Breast epithelium (tissue), 4 donors: ENCODE measurements around the gene HAUS3. TPM values are rescaled to one million over a fixed set of nuclear protein-coding genes. Genes with fewer than 3 reads are reported as not detected.

Source experiments
- DNase-seq, 2 donors: peaks; one replicate each; pipeline ENCODE4 v3.0.0-alpha.2; 2019; ENCODE audit warnings: low spot score in 2 of 2
- H3K27ac ChIP-seq, 2 donors: fragments of 200-600 bp; sonication (generic) in 1 of 2; one replicate each; pipeline ENCODE4 v1.5.1; 2016 to 2019; ENCODE audit warnings: mild to moderate bottlenecking in 1 of 2
- H3K27me3 ChIP-seq, 2 donors: fragments of 200-600 bp; sonication (generic) in 1 of 2; one replicate each; pipeline versions ENCODE4 v1.5.1 to v1.6.0; 2017 to 2019; ENCODE audit warnings: control low read depth in 1 of 2, mild to moderate bottlenecking in 1 of 2
- H3K36me3 ChIP-seq: fragments of 200-600 bp; one replicate; pipeline ENCODE4 v1.5.1; 2019
- H3K4me1 ChIP-seq, 2 donors: fragments of 200-600 bp; sonication (generic); one replicate each; pipeline ENCODE4 v1.5.1; 2016 to 2019; ENCODE audit warnings: control low read depth in 1 of 2
- H3K4me3 ChIP-seq, 3 donors: fragments of 200-600 bp; sonication (generic); 1 replicate in 2 of 3; 2 replicates in 1 of 3; pipeline ENCODE4 v1.5.1; 2016 to 2019; ENCODE audit warnings: mild to moderate bottlenecking in 3 of 3, moderate library complexity in 2 of 3
- H3K9me3 ChIP-seq, 2 donors: fragments of 200-600 bp; sonication (generic) in 1 of 2; one replicate each; pipeline ENCODE4 v1.5.1; 2016 to 2019; ENCODE audit warnings: control low read depth in 1 of 2
- CTCF ChIP-seq, 3 donors: fragments of 450-650 bp; IDR thresholded peaks; one replicate each; pipeline ENCODE4 v1.5.1; 2016 to 2017; ENCODE audit warnings: antibody characterized with exemption in 3 of 3, mild to moderate bottlenecking in 3 of 3, moderate library complexity in 3 of 3
- POLR2A ChIP-seq: fragments of 450-650 bp; IDR thresholded peaks from one replicate; pipeline ENCODE4 v1.6.1; 2016; ENCODE audit warnings: antibody characterized with exemption, mild to moderate bottlenecking, moderate library complexity
- POLR2AphosphoS5 ChIP-seq, 3 donors: sonication (generic); formaldehyde crosslinking; IDR thresholded peaks; one replicate each; pipeline ENCODE4 v1.6.1; 2017; ENCODE audit warnings: antibody characterized with exemption in 3 of 3
- intact Hi-C: fragments of 100-400 bp; cut with DNase I; formaldehyde crosslinking; loops from one replicate; pipeline ENCODE4 v1.15.1; 2023; ENCODE audit warnings: low total_unique reads
- total RNA-seq, 3 donors: library from RNA; depleted of rRNA; stranded (reverse); fragments of >200 nt; gene quantifications; one replicate each; pipeline ENCODE4 v1.1.0, GENCODE V29; 2016

The HAUS3 gene
- total RNA-seq, 3 donors from 2014 or later: 14.1 to 19.6 (median 17.4) TPM

GRCh38 chr4:2268357-2269205 is 26.7 kb upstream of the HAUS3 start:
- Histone ChIP-seq H3K27me3 (no peaks in the 10 kb centered on the region), H3K36me3 (no peaks in the 10 kb centered on the region), H3K4me3 (peak overlapping the region in 2 of 3 donors; percentile 9 to 33), H3K4me1 (peaks cover 0 to 9% of the 10 kb centered on the region in 2 donors), H3K27ac (peak overlapping the region in 1 of 2 donors; percentile 19), H3K9me3 (no peaks in the 10 kb centered on the region)
- intact Hi-C loops: no loop called here
- TF ChIP-seq POLR2AphosphoS5 (IDR thresholded peaks at IDR 0.05): no peak
- TF ChIP-seq POLR2A: no peak
- TF ChIP-seq CTCF (IDR thresholded peaks at IDR 0.05): no peak
- DNase-seq: no peak

- Histone ChIP-seq H3K9me3 (no peaks in the 10 kb centered on the region), H3K4me1 (peaks cover 0 to 9% of the 10 kb centered on the region in 2 donors), H3K36me3 (no peaks in the 10 kb centered on the region), H3K27ac (no peak overlapping the region), H3K4me3 (no peak overlapping the region), H3K27me3 (no peaks in the 10 kb centered on the region)
- intact Hi-C loops: no loop called here
- DNase-seq: no peak
- no peak for TF ChIP-seq CTCF (IDR thresholded peaks at IDR 0.05)
- TF ChIP-seq POLR2AphosphoS5 (IDR thresholded peaks at IDR 0.05): no peak
- TF ChIP-seq POLR2A: no peak
Observed at GRCh38 chr4:2267841-2268240, 25.9 kb upstream of the HAUS3 start.

- intact Hi-C loops: no loop called here
- peaks cover 0 to 9% of the 10 kb centered on the region in 2 donors for H3K4me1 ChIP-seq
- no peak overlapping the region for H3K27ac ChIP-seq
- no peaks in the 10 kb centered on the region for H3K27me3 ChIP-seq
- no peaks in the 10 kb centered on the region for H3K9me3 ChIP-seq
- no peak for DNase-seq
- no peak for TF ChIP-seq POLR2A
- TF ChIP-seq CTCF (IDR thresholded peaks at IDR 0.05): no peak
- TF ChIP-seq POLR2AphosphoS5 (IDR thresholded peaks at IDR 0.05): no peak
- H3K36me3 ChIP-seq: no peaks in the 10 kb centered on the region
- H3K4me3 ChIP-seq: no peak overlapping the region
Observed at GRCh38 chr4:2267320-2267811, 25.4 kb upstream of the HAUS3 start.

- TF ChIP-seq POLR2A (no peak), POLR2AphosphoS5 (IDR thresholded peaks at IDR 0.05) (no peak), CTCF (IDR thresholded peaks at IDR 0.05) (no peak)
- intact Hi-C loops: no loop called here
- peaks cover 0 to 9% of the 10 kb centered on the region in 2 donors for H3K4me1 ChIP-seq
- H3K27me3 ChIP-seq: no peaks in the 10 kb centered on the region
- H3K27ac ChIP-seq: no peak overlapping the region
- no peaks in the 10 kb centered on the region for H3K36me3 ChIP-seq
- H3K9me3 ChIP-seq: no peaks in the 10 kb centered on the region
- DNase-seq: no peak
- H3K4me3 ChIP-seq: no peak overlapping the region
Observed at GRCh38 chr4:2266821-2267220, 24.9 kb upstream of the HAUS3 start.

- peaks cover 0 to 9% of the 10 kb centered on the region in 2 donors for H3K4me1 ChIP-seq
- H3K36me3 ChIP-seq: no peaks in the 10 kb centered on the region
- intact Hi-C loops: no loop called here
- no peak for TF ChIP-seq POLR2AphosphoS5 (IDR thresholded peaks at IDR 0.05)
- TF ChIP-seq CTCF (IDR thresholded peaks at IDR 0.05): no peak
- TF ChIP-seq POLR2A: no peak
- DNase-seq: no peak
- no peak overlapping the region for H3K4me3 ChIP-seq
- no peaks in the 10 kb centered on the region for H3K9me3 ChIP-seq
- H3K27ac ChIP-seq: peak overlapping the region in 1 of 2 donors; percentile 43
- H3K27me3 ChIP-seq: no peaks in the 10 kb centered on the region
Observed at GRCh38 chr4:2266181-2266580, 24.3 kb upstream of the HAUS3 start.
